DOHH2 (cell line): ENCODE measurements around the gene BANP.
"Not testable (repeated sequence)": the region's sequence is repeated elsewhere in the genome, so short reads cannot be mapped to it uniquely, and the experiment has no call there.

Experiments used
- EZH2phosphoT487 ChIP-seq: fragments of 200-600 bp; sonication (generic); IDR thresholded peaks from 2 replicates; pipeline ENCODE4 v1.6.1; 2017; ENCODE audit warnings: borderline replicate concordance, mild to moderate bottlenecking, antibody characterized with exemption, low read length, moderate library complexity, mixed read lengths
- TF ChIP-seq, protein P1 (sequence below): fragments of 200-600 bp; sonication (generic); IDR thresholded peaks from one replicate; pipeline ENCODE4 v1.5.1; 2014; ENCODE audit warnings: antibody characterized with exemption, mild to moderate bottlenecking, low read depth, low read length; ENCODE audit not compliant: poor library complexity, severe bottlenecking

DNA sequence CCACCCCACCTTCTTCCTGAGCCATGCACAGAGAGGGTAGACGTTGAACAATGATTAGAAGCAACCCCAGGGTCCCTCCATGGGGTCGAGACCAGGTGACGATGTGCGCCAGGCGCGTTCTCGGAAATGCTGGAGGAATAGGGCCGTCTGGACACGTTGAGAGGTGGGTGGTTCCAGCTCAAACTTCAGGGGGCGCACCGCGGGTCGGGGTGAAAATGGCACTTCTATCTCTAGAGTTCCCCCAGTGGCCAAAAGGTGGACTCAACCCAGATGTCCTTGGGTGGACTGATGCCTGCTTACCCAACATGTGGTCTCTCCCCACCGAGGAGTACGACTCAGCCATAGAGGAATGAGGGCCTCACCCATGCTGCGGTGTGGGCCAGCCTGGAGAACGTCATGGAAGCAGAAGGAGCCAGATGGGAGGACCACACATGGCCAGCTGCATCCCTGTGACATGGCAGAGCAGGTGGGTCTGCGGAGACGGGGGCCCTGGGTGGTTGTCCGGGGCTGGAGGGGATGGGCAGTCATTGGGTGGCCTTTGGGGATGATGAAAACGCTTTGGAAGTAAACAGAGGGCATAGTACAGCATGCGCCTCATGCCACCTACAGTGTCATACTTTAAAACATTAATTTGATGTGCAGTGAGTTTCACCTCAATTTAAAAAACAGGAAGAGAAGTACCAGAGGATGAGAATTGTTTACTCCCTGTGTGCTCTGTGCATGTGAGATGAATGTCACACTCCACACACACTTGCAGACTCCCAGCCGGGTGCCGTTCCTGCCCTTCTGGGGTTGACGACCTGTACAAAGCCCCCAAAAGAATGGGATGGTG, 147.7 kb downstream of the BANP start:
- TF ChIP-seq, protein P1, sequence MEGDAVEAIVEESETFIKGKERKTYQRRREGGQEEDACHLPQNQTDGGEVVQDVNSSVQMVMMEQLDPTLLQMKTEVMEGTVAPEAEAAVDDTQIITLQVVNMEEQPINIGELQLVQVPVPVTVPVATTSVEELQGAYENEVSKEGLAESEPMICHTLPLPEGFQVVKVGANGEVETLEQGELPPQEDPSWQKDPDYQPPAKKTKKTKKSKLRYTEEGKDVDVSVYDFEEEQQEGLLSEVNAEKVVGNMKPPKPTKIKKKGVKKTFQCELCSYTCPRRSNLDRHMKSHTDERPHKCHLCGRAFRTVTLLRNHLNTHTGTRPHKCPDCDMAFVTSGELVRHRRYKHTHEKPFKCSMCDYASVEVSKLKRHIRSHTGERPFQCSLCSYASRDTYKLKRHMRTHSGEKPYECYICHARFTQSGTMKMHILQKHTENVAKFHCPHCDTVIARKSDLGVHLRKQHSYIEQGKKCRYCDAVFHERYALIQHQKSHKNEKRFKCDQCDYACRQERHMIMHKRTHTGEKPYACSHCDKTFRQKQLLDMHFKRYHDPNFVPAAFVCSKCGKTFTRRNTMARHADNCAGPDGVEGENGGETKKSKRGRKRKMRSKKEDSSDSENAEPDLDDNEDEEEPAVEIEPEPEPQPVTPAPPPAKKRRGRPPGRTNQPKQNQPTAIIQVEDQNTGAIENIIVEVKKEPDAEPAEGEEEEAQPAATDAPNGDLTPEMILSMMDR = not testable (repeated sequence)
- not testable (repeated sequence) for TF ChIP-seq EZH2phosphoT487
